ENCODE results near the gene CTSW. TPM values are rescaled to one million over a fixed set of nuclear protein-coding genes. Genes with fewer than 3 reads are reported as not detected.

The CTSW gene
- total RNA-seq, 1 experiment from 2014 or later, result not detected

- intact Hi-C loops (cut with micrococcal nuclease; ENCODE audit: unreplicated experiment), result no loop called here
- POLR2A ChIA-PET, result no interaction called here
These were observed 37.5 kb upstream of the CTSW start for GRCh38 chr11:65842144-65842543.

GRCh38 chr11:65843811-65844210 lies 35.8 kb upstream of the CTSW start:
- no peaks in the 10 kb centered on the region for H3K27me3 ChIP-seq (ENCODE audit: control insufficient read depth, insufficient read depth, low read length)
- H3K9me3 ChIP-seq (ENCODE audit: control insufficient read depth, insufficient read depth, low read depth, low read length), result no peaks in the 10 kb centered on the region
- in situ Hi-C loops (cut with HindIII; ENCODE audit: low pct_unique_long_range_greater_than_20kb, low sequenced_read_pairs), result no loop called here
- H3K27ac ChIP-seq (ENCODE audit: low read length), result no peak overlapping the region
- CTCF ChIA-PET, result no interaction called here
- ATAC-seq (no peak), DNase-seq (ENCODE audit: low read depth, low spot score) (no peak)
- no peaks in the 10 kb centered on the region for H3K36me3 ChIP-seq (ENCODE audit: control insufficient read depth, insufficient read depth, low read length)
- TF ChIP-seq POLR2AphosphoS5 (IDR thresholded peaks at IDR 0.05; ENCODE audit: low read depth, low read length) (no peak), CTCF (IDR thresholded peaks at IDR 0.05) (no peak), SIN3A (IDR thresholded peaks at IDR 0.05; ENCODE audit: borderline replicate concordance, insufficient read depth, low read depth, low read length) (no peak), REST (IDR thresholded peaks at IDR 0.05; ENCODE audit: insufficient read depth in 1 of 2, low read depth in 2 of 2, low read length in 1 of 2) (no peak), TCF7L2 (IDR thresholded peaks at IDR 0.05; ENCODE audit: low read depth, low read length) (no peak)
- H3K4me1 ChIP-seq (ENCODE audit: control insufficient read depth, insufficient read depth, low read length), result no peaks in the 10 kb centered on the region
- no peak overlapping the region for H3K4me3 ChIP-seq (ENCODE audit: low read depth in 2 of 2, low read length in 2 of 2)
- POLR2A ChIA-PET, result no interaction called here
- intact Hi-C loops (cut with micrococcal nuclease; ENCODE audit: unreplicated experiment), result no loop called here
- no TSS peak for BruUV-seq (replicated peaks)

More at GRCh38 chr11:65842144-65842543, 37.5 kb upstream of the CTSW start:
- no TSS peak for BruUV-seq (replicated peaks)
- H3K36me3 ChIP-seq (ENCODE audit: control insufficient read depth, insufficient read depth, low read length), result no peaks in the 10 kb centered on the region
- in situ Hi-C loops (cut with HindIII; ENCODE audit: low pct_unique_long_range_greater_than_20kb, low sequenced_read_pairs), result no loop called here
- no peak for DNase-seq (ENCODE audit: low read depth, low spot score)
- no peak overlapping the region for H3K4me3 ChIP-seq (ENCODE audit: low read depth in 2 of 2, low read length in 2 of 2)
- H3K4me1 ChIP-seq (ENCODE audit: control insufficient read depth, insufficient read depth, low read length), result no peaks in the 10 kb centered on the region
- no peak for ATAC-seq
- CTCF ChIA-PET, result interaction anchor here (0.5 kb wide), 1 partner anchor 175 kb away, joined by 3 read pairs; no protein-coding TSS in a partner anchor
- H3K9me3 ChIP-seq (ENCODE audit: control insufficient read depth, insufficient read depth, low read depth, low read length), result no peaks in the 10 kb centered on the region; the same call in 1 of the 2 replicates
- no peaks in the 10 kb centered on the region for H3K27me3 ChIP-seq (ENCODE audit: control insufficient read depth, insufficient read depth, low read length)
- no peak for TF ChIP-seq TCF7L2 (IDR thresholded peaks at IDR 0.05; ENCODE audit: low read depth, low read length)
- TF ChIP-seq CTCF (IDR thresholded peaks at IDR 0.05), result no peak
- TF ChIP-seq POLR2AphosphoS5 (IDR thresholded peaks at IDR 0.05; ENCODE audit: low read depth, low read length), result no peak
- TF ChIP-seq REST (IDR thresholded peaks at IDR 0.05; ENCODE audit: insufficient read depth in 1 of 2, low read depth in 2 of 2, low read length in 1 of 2), result no peak
- no peak for TF ChIP-seq SIN3A (IDR thresholded peaks at IDR 0.05; ENCODE audit: borderline replicate concordance, insufficient read depth, low read depth, low read length)
- H3K27ac ChIP-seq (ENCODE audit: low read length), result no peak overlapping the region

All from Panc1 (cell line).